Fibroblast of lung (primary cell): ENCODE measurements around the gene ANKRD26.

ENCODE experiments used
- CTCF ChIP-seq, 2 donors: IDR thresholded peaks in 1 of 2; conservative IDR thresholded peaks in 1 of 2; 1 replicate in 1 of 2; 2 replicates in 1 of 2; pipeline ENCODE4 v1.5.1; 2011 to 2012; ENCODE audit warnings: low read length in 2 of 2, control low read depth in 1 of 2, inconsistent platforms in 1 of 2, low read depth in 1 of 2, mild to moderate bottlenecking in 1 of 2
- EZH2 ChIP-seq: IDR thresholded peaks from 2 replicates; pipeline ENCODE4 v1.5.1; 2012; ENCODE audit warnings: low read length, control low read depth, mild to moderate bottlenecking; ENCODE audit errors: missing control alignments

- TF ChIP-seq CTCF (conservative IDR thresholded peaks at IDR 0.05 in 1 of 2, IDR thresholded peaks at IDR 0.05 in 1 of 2; ENCODE audit: low read depth in 1 of 2, low read length in 2 of 2) = no peak
- no peak for TF ChIP-seq EZH2
Measured at GRCh38 chr10:27104919-27105318, 4.6 kb upstream of the ANKRD26 start.
